SK-N-MC (cell line): Measurements from ENCODE around the gene SRRM5.

ENCODE experiments used
- EZH2 ChIP-seq: fragments of 200-600 bp; sonication (generic); IDR thresholded peaks from one replicate; pipeline ENCODE4 v1.6.1; 2017; ENCODE audit warnings: antibody characterized with exemption
- FOXP2 ChIP-seq: optimal IDR thresholded peaks from 2 replicates; pipeline ENCODE3; 2011; ENCODE audit warnings: mild to moderate bottlenecking, moderate library complexity; ENCODE audit not compliant: insufficient read depth; ENCODE audit errors: extremely low read length, control extremely low read depth
- POLR2AphosphoS5 ChIP-seq: IDR thresholded peaks from 2 replicates; pipeline ENCODE4 v1.6.1; 2012; ENCODE audit warnings: mild to moderate bottlenecking, low read depth, low read length, borderline replicate concordance

DNA sequence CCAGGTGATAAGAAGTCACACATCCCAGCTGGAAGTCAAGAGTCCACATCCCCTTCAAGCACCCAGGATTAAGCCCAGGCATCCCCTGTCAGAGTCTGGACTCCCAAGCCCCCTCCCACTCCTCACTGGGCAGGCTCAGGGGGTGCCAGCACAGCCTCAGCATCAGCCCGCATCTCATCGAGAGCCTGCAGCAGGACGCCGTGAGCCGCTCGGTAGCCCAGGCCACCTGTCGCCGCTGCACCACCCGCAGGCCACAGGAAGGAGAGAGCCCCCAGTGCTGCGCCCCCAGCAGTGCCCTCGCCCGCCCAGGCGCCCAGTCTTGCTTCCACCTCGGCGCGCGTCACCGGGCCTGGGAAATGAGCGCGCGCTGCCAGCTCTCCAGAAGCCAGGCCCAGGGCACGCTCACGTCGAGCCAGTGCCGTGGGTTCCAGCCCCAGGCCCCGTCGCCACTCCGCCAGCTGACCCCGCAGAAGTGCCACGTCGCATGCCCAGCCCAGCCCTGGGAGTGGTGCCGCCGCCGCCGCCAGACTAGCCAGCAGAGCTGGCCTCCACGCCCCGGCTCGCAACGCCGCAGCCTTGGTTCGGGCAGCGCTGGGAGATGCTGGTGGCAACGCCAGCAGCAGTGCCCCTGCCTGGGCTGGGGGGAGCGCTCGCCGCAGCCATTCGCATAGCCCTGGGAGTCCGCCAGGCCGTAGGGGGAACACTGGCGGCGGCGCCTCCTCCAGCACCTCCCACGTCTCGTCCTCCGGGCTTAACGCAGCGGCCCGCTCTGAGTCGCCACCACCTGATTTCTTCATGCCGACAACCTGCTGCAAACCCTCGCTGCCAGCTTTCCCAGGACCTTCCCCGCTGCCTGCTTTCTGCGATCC lies 19.8 kb upstream of the SRRM5 start:
- TF ChIP-seq EZH2 (no peak), POLR2AphosphoS5 (no peak), FOXP2 (no peak)
